ENCODE results near the gene CST9. TPM values are rescaled to one million over a fixed set of nuclear protein-coding genes. Genes with fewer than 3 reads are reported as not detected.

Gene CST9, protein sequence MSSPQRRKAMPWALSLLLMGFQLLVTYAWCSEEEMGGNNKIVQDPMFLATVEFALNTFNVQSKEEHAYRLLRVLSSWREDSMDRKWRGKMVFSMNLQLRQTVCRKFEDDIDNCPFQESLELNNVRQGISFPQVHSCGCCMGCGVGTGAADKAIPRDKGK
- total RNA-seq (not detected), polyA plus RNA-seq (not detected)
- long read RNA-seq, donor 1, result 0 reads
- long read RNA-seq, donor 2, result 0 reads
- long read RNA-seq, donor 3, result 0 reads
- long read RNA-seq, donor 4, result 0 reads
- long read RNA-seq, donor 5, result 0 reads
- long read RNA-seq, donor 6, result 0 reads
- long read RNA-seq, donor 7, result 0 reads
- long read RNA-seq, donor 8, result 0 reads
- long read RNA-seq, donor 9, result 0 reads
- long read RNA-seq, donor 10, result 0 reads

DNA sequence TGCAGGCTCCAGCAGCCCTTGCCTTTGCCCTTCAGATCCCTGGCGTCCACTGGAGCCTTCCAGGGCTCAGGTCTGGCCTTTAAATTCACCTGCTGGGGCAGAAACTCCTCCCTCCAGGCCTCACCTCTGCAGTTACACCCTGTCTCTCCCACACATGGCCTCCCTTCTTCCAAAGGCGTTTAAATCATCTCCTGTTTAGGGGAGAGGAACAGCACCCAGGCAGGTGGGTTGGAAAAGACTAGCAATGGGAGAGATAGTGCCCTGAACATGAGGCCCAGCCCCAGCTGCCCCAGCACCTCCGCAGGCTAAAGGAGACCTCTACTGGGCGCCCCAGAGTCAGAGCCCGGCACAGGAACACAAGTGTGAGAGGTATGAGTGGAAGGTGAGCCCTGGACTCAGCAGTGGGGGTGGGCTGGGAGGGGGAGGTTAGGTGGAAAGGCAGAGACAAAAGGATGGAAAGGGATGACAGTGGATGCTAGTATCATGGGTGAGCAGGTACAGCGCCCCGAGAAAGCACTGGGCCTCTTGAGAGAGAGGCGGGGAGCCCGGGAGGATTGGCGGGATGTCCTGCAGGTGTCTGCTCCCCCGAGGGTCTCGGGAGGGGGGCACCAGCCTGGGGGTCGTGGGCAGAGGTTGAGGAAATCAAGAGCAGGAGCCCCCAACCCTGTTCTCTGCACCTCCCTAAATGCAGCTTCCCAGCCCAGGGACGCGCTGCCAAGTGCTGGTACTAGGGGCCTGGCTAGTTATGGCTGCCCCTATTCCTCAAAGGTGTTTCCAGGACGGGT, at the start of gene CST9:
Gene CST9, minus strand, starts transcription at position 51 of the 785 bp plus-strand sequence. CDS start 53 bp downstream, outside the sequence.
- intact Hi-C loops (cut with DNase I), result loop anchor here (2.0 to 5.0 kb wide), 2 partner anchors 163 to 164 kb away; no protein-coding TSS in a partner anchor
- WGBS, 4 donors, result 53 to 84% (median 58%) methylated on average over 12 to 16 of the region's 16 CpGs
- Histone ChIP-seq H3K4me3 (no peak within 1 kb of the TSS), H3K27me3 (no peaks in the 10 kb centered on the region), H3K4me1 (replicated peaks in 1 of 2) (no peaks in the 10 kb centered on the region), H3K27ac (no peak within 1 kb of the TSS), H3K9me3 (replicated peaks in 1 of 3) (no peaks in the 10 kb centered on the region), H3K36me3 (replicated peaks in 1 of 2) (no peaks in the 10 kb centered on the region)
- TF ChIP-seq, protein P1, sequence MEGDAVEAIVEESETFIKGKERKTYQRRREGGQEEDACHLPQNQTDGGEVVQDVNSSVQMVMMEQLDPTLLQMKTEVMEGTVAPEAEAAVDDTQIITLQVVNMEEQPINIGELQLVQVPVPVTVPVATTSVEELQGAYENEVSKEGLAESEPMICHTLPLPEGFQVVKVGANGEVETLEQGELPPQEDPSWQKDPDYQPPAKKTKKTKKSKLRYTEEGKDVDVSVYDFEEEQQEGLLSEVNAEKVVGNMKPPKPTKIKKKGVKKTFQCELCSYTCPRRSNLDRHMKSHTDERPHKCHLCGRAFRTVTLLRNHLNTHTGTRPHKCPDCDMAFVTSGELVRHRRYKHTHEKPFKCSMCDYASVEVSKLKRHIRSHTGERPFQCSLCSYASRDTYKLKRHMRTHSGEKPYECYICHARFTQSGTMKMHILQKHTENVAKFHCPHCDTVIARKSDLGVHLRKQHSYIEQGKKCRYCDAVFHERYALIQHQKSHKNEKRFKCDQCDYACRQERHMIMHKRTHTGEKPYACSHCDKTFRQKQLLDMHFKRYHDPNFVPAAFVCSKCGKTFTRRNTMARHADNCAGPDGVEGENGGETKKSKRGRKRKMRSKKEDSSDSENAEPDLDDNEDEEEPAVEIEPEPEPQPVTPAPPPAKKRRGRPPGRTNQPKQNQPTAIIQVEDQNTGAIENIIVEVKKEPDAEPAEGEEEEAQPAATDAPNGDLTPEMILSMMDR (IDR thresholded peaks at IDR 0.05), result no peak
- no peak for TF ChIP-seq POLR2A (IDR thresholded peaks at IDR 0.05)
- DNase-seq, result no peak

DNA sequence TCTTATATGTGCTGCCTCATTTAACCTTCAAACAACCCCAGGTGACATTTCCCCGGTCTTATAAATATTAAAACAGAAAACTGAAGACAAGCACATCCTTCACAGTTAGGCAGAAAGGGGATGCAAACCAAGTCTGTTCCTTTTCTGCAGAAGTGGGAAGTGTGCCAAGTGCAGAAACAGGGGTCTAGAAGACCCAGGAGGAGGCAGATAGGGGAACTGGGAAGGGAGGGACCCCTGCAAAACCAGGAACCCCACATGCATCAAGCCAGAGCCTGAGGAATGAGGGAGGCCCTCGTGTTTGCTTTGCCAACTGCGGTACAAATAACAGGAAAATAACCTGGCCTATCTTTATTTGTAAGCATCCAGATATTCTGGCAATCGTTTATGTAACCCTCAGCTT, 49.0 kb upstream of the CST9 start:
- Histone ChIP-seq H3K4me1 (replicated peaks in 1 of 2) (no peaks in the 10 kb centered on the region), H3K36me3 (replicated peaks in 1 of 2) (no peaks in the 10 kb centered on the region), H3K9me3 (replicated peaks in 1 of 3) (no peaks in the 10 kb centered on the region), H3K27me3 (no peaks in the 10 kb centered on the region), H3K27ac (no peak overlapping the region), H3K4me3 (no peak overlapping the region)
- DNase-seq, result no peak
- intact Hi-C loops (cut with DNase I), result no loop called here
- 62 to 69% (median 66%) methylated on average over 4 of the region's 4 CpGs for WGBS, 4 donors
- TF ChIP-seq, protein P1 (IDR thresholded peaks at IDR 0.05), result no peak
- no peak for TF ChIP-seq POLR2A (IDR thresholded peaks at IDR 0.05)

DNA sequence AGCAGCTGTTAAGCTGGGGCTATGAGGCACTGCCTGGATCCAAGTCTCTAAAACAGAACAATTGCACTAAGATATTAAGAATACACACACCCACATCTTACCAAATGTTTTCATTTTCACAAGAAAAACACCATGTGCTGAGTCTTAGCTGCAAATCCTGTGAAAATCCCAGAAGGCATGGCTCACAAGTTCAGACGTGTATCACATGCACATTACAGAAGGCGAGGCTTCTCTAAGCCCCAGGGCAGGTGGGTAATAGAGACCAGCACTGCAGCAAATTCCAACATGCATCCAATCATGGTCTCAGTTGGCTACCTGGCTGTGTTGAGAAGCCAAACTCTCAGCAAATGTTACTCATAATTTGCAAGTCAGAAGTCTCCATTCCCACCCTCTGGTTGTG, 48.3 kb upstream of the CST9 start:
- Histone ChIP-seq H3K36me3 (replicated peaks in 1 of 2) (no peaks in the 10 kb centered on the region), H3K4me1 (replicated peaks in 1 of 2) (no peaks in the 10 kb centered on the region), H3K27me3 (no peaks in the 10 kb centered on the region), H3K4me3 (no peak overlapping the region), H3K27ac (no peak overlapping the region), H3K9me3 (replicated peaks in 1 of 3) (no peaks in the 10 kb centered on the region)
- no peak for TF ChIP-seq POLR2A (IDR thresholded peaks at IDR 0.05)
- TF ChIP-seq, protein P1 (IDR thresholded peaks at IDR 0.05), result no peak
- intact Hi-C loops (cut with DNase I), result no loop called here
- WGBS, 4 donors, result 68 to 76% (median 72%) methylated on average over 2 of the region's 2 CpGs
- no peak for DNase-seq

DNA sequence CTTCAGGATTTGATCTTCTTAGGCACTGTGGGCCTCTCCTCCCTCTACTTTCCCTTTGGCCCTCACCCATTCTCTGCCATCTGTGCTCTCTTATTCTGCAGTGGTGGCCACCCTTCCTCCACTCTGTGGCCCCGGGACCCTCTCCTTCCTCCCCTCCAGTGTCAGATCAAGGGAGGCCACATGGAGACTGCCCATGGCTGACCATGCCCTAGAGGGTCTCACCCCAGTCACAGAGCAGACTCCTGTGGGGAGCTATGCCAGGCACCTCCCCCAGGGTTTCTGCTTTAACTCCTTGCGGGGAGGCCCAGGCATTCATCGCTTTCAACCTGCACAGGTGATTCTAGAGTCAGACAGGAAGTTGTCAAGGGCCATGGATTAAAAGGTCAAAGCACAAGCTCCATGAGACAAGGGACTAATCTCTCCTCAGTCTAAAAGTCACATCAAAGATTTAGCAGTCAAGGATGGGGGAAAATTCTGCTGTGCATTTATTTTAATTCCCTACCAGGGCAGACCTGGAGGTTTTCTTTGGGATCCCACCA, 47.8 kb upstream of the CST9 start:
- Histone ChIP-seq H3K4me3 (no peak overlapping the region), H3K27me3 (no peaks in the 10 kb centered on the region), H3K9me3 (replicated peaks in 1 of 3) (no peaks in the 10 kb centered on the region), H3K4me1 (replicated peaks in 1 of 2) (no peaks in the 10 kb centered on the region), H3K36me3 (replicated peaks in 1 of 2) (no peaks in the 10 kb centered on the region), H3K27ac (no peak overlapping the region)
- intact Hi-C loops (cut with DNase I), result no loop called here
- TF ChIP-seq POLR2A (IDR thresholded peaks at IDR 0.05), result no peak
- TF ChIP-seq, protein P1 (IDR thresholded peaks at IDR 0.05), result no peak
- no peak for DNase-seq
- 72 to 93% (median 92%) methylated on average over 2 to 3 of the region's 3 CpGs for WGBS, 4 donors
